Measurements from ENCODE around the gene ZBTB20.
A peak's percentile ranks its signal among the peaks of the same experiment; 100 is the strongest.

Gene ZBTB20

DNA sequence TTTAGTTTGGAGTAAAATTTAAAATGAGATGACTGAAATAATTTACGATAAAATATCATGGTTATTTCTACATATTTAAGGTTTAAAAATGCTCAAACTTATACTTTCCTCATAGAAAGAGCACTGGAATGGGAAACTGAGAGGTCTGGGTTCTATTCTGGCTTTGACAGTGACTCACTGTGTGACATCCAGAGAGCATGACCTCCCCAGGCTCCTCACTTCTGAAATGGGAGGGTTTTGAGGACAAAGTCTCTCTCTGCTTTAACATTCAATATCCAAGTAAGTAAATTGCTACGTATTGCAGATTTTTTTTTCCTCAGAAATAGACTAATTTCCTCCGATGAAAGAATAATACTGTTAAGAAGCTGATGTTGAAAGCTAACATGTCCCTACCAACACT lies 618.6 kb downstream of the ZBTB20 start:
- Histone ChIP-seq H3K36me3 (ENCODE audit: low read length) (no peaks in the 10 kb centered on the region), H3K79me2 (ENCODE audit: insufficient read depth, low read length) (no peaks in the 10 kb centered on the region), H3F3A (ENCODE audit: insufficient read depth) (no peaks in the 10 kb centered on the region), H3K4me3 (ENCODE audit: insufficient read depth, low read length, poor library complexity, severe bottlenecking) (no peak overlapping the region), H3K9me3 (ENCODE audit: insufficient read depth, low read length) (no peaks in the 10 kb centered on the region), H3K4me2 (ENCODE audit: low read depth, low read length, poor library complexity, severe bottlenecking) (no peak overlapping the region), H3K9me2 (replicated peaks; ENCODE audit: insufficient read depth, low read length) (no peaks in the 10 kb centered on the region), H4K20me1 (ENCODE audit: low read depth, low read length) (no peaks in the 10 kb centered on the region), H3K9ac (ENCODE audit: low read length) (no peak overlapping the region), H2AFZ (ENCODE audit: low read depth, low read length, severe bottlenecking) (no peak overlapping the region), H3K27ac (ENCODE audit: low read depth, low read length) (no peak overlapping the region), H3K27me3 (ENCODE audit: low read length) (no peaks in the 10 kb centered on the region)
- TF ChIP-seq EZH2phosphoT487 (conservative IDR thresholded peaks at IDR 0.05; ENCODE audit: low read length): no peak
- TF ChIP-seq, protein P1, sequence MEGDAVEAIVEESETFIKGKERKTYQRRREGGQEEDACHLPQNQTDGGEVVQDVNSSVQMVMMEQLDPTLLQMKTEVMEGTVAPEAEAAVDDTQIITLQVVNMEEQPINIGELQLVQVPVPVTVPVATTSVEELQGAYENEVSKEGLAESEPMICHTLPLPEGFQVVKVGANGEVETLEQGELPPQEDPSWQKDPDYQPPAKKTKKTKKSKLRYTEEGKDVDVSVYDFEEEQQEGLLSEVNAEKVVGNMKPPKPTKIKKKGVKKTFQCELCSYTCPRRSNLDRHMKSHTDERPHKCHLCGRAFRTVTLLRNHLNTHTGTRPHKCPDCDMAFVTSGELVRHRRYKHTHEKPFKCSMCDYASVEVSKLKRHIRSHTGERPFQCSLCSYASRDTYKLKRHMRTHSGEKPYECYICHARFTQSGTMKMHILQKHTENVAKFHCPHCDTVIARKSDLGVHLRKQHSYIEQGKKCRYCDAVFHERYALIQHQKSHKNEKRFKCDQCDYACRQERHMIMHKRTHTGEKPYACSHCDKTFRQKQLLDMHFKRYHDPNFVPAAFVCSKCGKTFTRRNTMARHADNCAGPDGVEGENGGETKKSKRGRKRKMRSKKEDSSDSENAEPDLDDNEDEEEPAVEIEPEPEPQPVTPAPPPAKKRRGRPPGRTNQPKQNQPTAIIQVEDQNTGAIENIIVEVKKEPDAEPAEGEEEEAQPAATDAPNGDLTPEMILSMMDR (IDR thresholded peaks at IDR 0.05; ENCODE audit: insufficient read depth, low read length, poor library complexity, severe bottlenecking): no peak

DNA sequence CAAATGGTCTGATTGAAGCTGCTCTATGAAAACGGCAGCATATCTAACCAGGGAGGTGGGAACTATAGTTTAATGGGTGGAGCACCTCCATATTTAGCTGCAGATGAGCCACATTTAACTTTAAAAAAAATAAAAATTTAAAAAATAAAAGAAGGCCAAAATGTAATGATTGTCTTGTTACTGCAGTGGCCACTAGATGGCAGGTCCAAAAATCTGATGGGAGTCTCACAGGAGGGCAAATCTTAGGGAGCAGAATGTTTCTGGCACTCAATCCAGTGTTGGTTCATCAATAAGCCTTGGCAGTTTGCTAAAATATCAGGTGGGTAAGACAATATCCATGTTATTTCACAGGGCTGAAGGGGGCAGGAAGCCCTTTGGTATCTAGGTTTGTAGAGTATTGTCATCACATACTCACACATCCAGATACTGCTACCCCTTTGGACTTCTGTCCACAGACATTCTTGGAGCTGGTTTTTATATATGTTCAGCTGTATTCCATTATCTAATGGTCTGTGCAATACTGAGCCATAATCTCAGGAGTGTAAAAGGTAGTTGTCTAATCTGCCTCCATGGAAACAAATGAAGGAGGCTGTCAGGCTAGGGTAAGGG lies 619.9 kb downstream of the ZBTB20 start:
- no peak overlapping the region for H2AFZ ChIP-seq (ENCODE audit: low read depth, low read length, severe bottlenecking)
- H3K27me3 ChIP-seq (ENCODE audit: low read length): no peaks in the 10 kb centered on the region
- no peak overlapping the region for H3K4me2 ChIP-seq (ENCODE audit: low read depth, low read length, poor library complexity, severe bottlenecking)
- H3K36me3 ChIP-seq (ENCODE audit: low read length): no peaks in the 10 kb centered on the region
- no peaks in the 10 kb centered on the region for H3K9me3 ChIP-seq (ENCODE audit: insufficient read depth, low read length)
- no peaks in the 10 kb centered on the region for H3K9me2 ChIP-seq (replicated peaks; ENCODE audit: insufficient read depth, low read length)
- no peaks in the 10 kb centered on the region for H3K79me2 ChIP-seq (ENCODE audit: insufficient read depth, low read length)
- H3K4me3 ChIP-seq (ENCODE audit: insufficient read depth, low read length, poor library complexity, severe bottlenecking): no peak overlapping the region
- TF ChIP-seq, protein P1 (IDR thresholded peaks at IDR 0.05; ENCODE audit: insufficient read depth, low read length, poor library complexity, severe bottlenecking): peak; percentile 62
- TF ChIP-seq EZH2phosphoT487 (conservative IDR thresholded peaks at IDR 0.05; ENCODE audit: low read length): no peak
- H3K9ac ChIP-seq (ENCODE audit: low read length): no peak overlapping the region
- H4K20me1 ChIP-seq (ENCODE audit: low read depth, low read length): no peaks in the 10 kb centered on the region
- no peak overlapping the region for H3K27ac ChIP-seq (ENCODE audit: low read depth, low read length)
- H3F3A ChIP-seq (ENCODE audit: insufficient read depth): no peaks in the 10 kb centered on the region

DNA sequence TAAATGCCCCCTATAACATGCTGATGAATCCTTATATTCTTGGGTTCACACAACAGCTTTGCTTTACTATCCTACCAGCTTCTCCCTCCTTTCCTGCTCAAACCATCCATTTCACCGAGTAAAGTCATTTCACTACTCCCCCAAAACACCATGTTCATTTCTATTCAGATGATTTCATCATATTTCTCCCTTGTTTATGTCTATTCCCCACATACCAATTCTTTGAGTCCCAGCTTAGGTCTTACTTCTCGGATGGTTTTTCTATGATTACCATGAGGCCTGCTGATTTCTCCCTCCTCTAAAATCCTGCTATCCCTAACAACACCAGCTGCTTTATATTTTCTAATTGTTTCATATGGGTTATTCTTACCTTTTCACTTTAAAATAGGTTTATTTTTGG lies 621.8 kb downstream of the ZBTB20 start:
- Histone ChIP-seq H3K4me2 (ENCODE audit: low read depth, low read length, poor library complexity, severe bottlenecking) (no peak overlapping the region), H3F3A (ENCODE audit: insufficient read depth) (no peaks in the 10 kb centered on the region), H3K9me2 (replicated peaks; ENCODE audit: insufficient read depth, low read length) (no peaks in the 10 kb centered on the region), H3K4me3 (ENCODE audit: insufficient read depth, low read length, poor library complexity, severe bottlenecking) (no peak overlapping the region), H4K20me1 (ENCODE audit: low read depth, low read length) (no peaks in the 10 kb centered on the region), H3K9me3 (ENCODE audit: insufficient read depth, low read length) (no peaks in the 10 kb centered on the region), H3K27me3 (ENCODE audit: low read length) (no peaks in the 10 kb centered on the region), H3K9ac (ENCODE audit: low read length) (no peak overlapping the region), H3K27ac (ENCODE audit: low read depth, low read length) (no peak overlapping the region), H3K36me3 (ENCODE audit: low read length) (no peaks in the 10 kb centered on the region), H2AFZ (ENCODE audit: low read depth, low read length, severe bottlenecking) (no peak overlapping the region), H3K79me2 (ENCODE audit: insufficient read depth, low read length) (no peaks in the 10 kb centered on the region)
- TF ChIP-seq, protein P1 (IDR thresholded peaks at IDR 0.05; ENCODE audit: insufficient read depth, low read length, poor library complexity, severe bottlenecking): no peak
- TF ChIP-seq EZH2phosphoT487 (conservative IDR thresholded peaks at IDR 0.05; ENCODE audit: low read length): no peak

Data from SU-DHL-6 (cell line).